Pancreas (tissue), 10 donors: ENCODE data around the gene BCAN. TPM values are rescaled to one million over a fixed set of nuclear protein-coding genes. Genes with fewer than 3 reads are reported as not detected.

Source experiments
- ATAC-seq, 4 donors: fragments of 200-7000 bp; cut with Tn5 transposase; one replicate each; pipeline versions ENCODE4 v1.8.0 to v1.9.1; 2020; ENCODE audit warnings: mild to moderate bottlenecking in 4 of 4, moderate library complexity in 4 of 4
- DNase-seq, 6 donors: peaks; one replicate each; pipeline ENCODE4 v3.0.0-alpha.2; 2020
- FAIRE-seq: peaks from 2 replicates; lab custom pipeline; 2012; peaks lifted over from hg19 to GRCh38; lab: Jason Lieb, UNC
- H3K27ac ChIP-seq, 4 donors: fragments of 200-600 bp; sonication (generic); 1 replicate in 3 of 4; 2 replicates in 1 of 4; pipeline versions ENCODE4 v1.5.0 to v1.8.0; 2020
- H3K27me3 ChIP-seq, 4 donors: fragments of 200-600 bp; one replicate each; pipeline ENCODE4 v1.8.0; 2021
- H3K36me3 ChIP-seq, 3 donors: fragments of 200-600 bp; sonication (generic) in 1 of 3; one replicate each; pipeline versions ENCODE4 v1.5.0 to v1.8.0; 2020 to 2021
- H3K4me1 ChIP-seq, 3 donors: fragments of 200-600 bp; one replicate each; pipeline ENCODE4 v1.8.0; 2021
- H3K4me3 ChIP-seq, 4 donors: fragments of 200-600 bp; sonication (generic) in 2 of 4; one replicate each; pipeline versions ENCODE4 v1.5.0 to v1.8.0; 2020 to 2021
- H3K9me3 ChIP-seq, 4 donors: fragments of 200-600 bp; one replicate each; pipeline ENCODE4 v1.8.0; 2021
- WGBS, 2 donors: extraction: QIAGEN DNeasy Blood & Tissue Kit; methylation state at CpG; one replicate each; pipeline ENCODE4 v1.1.7; 2013; 5-methylcytosine and 5-hydroxymethylcytosine counted together
- intact Hi-C, 3 donors: fragments of 100-400 bp; cut with DNase I; formaldehyde crosslinking; loops; one replicate each; pipeline versions ENCODE4 v1.11.1 to v1.14.2; 2022
- polyA plus RNA-seq, 2 donors: library from polyadenylated mRNA; stranded (reverse); fragments of 200-250 nt; gene quantifications; one replicate each; pipeline ENCODE4 v1.2.3, GENCODE V29; 2013
- total RNA-seq, 6 donors: library from RNA; stranded (reverse); fragmentation: NEBNext Ultra II Directional in 4 of 6; extraction: Animal tissue kit (Norgen Biotek cat#: 25700) in 4 of 6; gene quantifications; one replicate each; pipeline versions ENCODE4 v1.2.1 to v1.2.4, GENCODE V29; 2021 to 2023
- TF ChIP-seq, protein P1 (sequence below), 4 donors: fragments of 200-600 bp; sonication (generic) in 3 of 4; IDR thresholded peaks; one replicate each; pipeline versions ENCODE4 v1.5.0 to v1.8.0; 2021; ENCODE audit warnings: antibody characterized with exemption in 4 of 4
- donor health status: healthy with polysubstance abuse.
- donor health status: DM: no; HTN: no; CAD: no; lungs with moderate emphysema.
- donor health status: DM: no; HTN: no; CAD: no.
- donor health status: control.
- donor health status: control.
- donor health status: Bipolar disorder and iron deficiency.
- donor health status: DM: yes; HTN: yes; CAD: no.
- donor health status: DM: no; HTN: no; CAD: no.
- donor health status: DM: no; HTN: no; CAD: no.
- donor health status: DM: yes; HTN: yes; CAD: no.

BCAN gene
- total and polyA plus RNA-seq, 8 donors = 0.12 TPM; not detected in 7

- no peak overlapping the region for H3K27ac ChIP-seq
- no peak overlapping the region for H3K4me3 ChIP-seq
- H3K9me3 ChIP-seq = no peaks in the 10 kb centered on the region
- ATAC-seq = no peak
- 47 to 66% methylated on average over 5 of the region's 5 CpGs for WGBS, 2 donors
- H3K4me1 ChIP-seq = no peaks in the 10 kb centered on the region
- H3K36me3 ChIP-seq = no peaks in the 10 kb centered on the region
- intact Hi-C loops = no loop called here
- TF ChIP-seq, protein P1, sequence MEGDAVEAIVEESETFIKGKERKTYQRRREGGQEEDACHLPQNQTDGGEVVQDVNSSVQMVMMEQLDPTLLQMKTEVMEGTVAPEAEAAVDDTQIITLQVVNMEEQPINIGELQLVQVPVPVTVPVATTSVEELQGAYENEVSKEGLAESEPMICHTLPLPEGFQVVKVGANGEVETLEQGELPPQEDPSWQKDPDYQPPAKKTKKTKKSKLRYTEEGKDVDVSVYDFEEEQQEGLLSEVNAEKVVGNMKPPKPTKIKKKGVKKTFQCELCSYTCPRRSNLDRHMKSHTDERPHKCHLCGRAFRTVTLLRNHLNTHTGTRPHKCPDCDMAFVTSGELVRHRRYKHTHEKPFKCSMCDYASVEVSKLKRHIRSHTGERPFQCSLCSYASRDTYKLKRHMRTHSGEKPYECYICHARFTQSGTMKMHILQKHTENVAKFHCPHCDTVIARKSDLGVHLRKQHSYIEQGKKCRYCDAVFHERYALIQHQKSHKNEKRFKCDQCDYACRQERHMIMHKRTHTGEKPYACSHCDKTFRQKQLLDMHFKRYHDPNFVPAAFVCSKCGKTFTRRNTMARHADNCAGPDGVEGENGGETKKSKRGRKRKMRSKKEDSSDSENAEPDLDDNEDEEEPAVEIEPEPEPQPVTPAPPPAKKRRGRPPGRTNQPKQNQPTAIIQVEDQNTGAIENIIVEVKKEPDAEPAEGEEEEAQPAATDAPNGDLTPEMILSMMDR (IDR thresholded peaks at IDR 0.05) = no peak
- H3K27me3 ChIP-seq = peaks cover 0 to 6% (median 0%) of the 10 kb centered on the region in 4 donors
- DNase-seq = peak in 1 of 6 donors; percentile 6
- FAIRE-seq = no peak
These were observed 42.4 kb downstream of the BCAN start for GRCh38 chr1:156684227-156684782.

DNA sequence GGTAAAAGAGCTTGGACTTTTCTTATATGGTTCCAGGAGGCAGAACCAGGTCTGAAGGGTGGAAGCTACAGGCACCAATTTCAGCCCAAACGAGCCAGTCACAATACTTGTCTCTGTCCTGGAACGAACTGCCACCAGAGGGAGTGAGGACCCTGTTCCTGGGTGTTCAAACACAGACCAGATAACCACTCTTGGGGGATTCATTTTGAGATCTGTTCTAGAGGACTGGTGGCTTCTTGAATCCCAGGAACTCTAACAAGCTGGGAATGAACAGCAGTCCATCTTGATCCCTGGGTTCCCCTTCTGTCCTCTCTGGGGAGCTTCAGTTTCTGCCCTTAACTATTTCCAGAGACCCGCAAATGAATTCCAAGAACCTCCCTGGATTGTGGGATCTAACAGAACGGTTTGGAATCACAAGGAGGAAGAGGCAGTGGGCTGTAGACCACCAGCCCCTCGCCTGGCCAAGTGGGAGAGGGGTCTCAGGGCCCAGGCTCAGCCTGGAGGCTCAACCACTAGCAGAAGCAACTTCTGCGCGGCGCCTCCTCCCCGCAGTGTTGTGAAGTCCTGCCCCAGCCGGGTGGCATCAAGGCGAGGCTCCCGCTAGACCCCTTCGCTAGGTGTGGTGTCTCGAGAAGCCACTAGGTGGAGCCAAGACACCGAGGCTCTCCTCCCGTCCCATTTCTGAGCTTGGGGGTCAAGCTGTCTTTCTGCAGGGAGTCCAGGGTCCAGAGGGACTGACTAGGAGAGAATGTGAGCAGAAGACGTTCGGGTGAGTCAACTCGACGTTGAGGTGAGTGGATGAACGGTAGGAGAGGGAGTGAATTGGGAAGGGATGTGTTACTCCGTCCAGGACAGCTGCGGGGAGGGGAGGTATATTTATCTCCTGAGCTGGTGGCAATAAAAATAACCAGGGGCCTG, 47.4 kb downstream of the BCAN start:
- DNase-seq (peak; percentile 46 to 88 (median 82)), ATAC-seq (peak; percentile 69 to 90 (median 90)), FAIRE-seq (no peak)
- TF ChIP-seq, protein P1 (IDR thresholded peaks at IDR 0.05) = peak; percentile 85 to 94 (median 89)
- H3K4me1 ChIP-seq = peaks cover 5 to 12% (median 9%) of the 10 kb centered on the region in 3 donors
- H3K4me3 ChIP-seq = no peak overlapping the region
- H3K27me3 ChIP-seq = no peaks in the 10 kb centered on the region
- intact Hi-C loops = no loop called here
- H3K27ac ChIP-seq = no peak overlapping the region
- 1% methylated on average over 23 of the region's 23 CpGs for WGBS, 2 donors
- no peaks in the 10 kb centered on the region for H3K36me3 ChIP-seq
- no peaks in the 10 kb centered on the region for H3K9me3 ChIP-seq

DNA sequence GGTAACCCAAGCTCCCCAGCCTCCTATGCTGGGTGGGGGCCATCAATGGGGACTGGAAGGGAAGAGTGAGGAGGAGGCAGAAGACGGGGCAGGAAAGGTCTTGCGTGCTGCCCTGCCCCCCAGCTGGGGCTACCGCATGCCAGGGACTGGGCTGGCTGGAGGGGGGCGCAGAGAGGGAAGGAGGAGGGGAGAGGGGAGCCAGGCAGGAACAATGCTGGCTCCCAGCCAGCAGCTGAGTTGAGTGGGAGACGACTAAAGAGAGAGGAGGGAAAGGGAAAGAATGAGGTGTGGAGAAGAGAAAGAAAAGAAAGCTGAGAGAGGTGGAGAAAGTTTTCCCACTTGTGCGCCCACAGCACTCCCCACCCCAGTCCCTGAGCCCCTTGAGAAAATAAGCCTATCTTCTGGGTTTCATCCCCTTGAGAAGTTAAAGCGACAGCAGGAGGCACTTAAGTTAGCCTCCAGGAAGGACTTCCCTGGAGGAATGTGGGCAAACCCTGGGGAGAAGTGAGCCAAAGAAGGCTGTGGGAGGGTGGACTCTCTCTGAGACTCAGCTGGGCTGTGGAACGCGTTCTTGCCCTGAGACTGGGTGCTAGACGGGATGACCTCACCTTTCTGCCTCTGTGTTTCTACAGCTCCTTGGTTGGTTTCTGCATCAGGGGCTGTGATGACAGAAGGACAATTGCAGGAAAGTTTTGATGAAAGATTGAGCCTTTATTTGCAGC, 48.2 kb downstream of the BCAN start:
- no peaks in the 10 kb centered on the region for H3K9me3 ChIP-seq
- no peak overlapping the region for H3K4me3 ChIP-seq
- ATAC-seq (no peak), FAIRE-seq (no peak), DNase-seq (peak in 1 of 6 donors; percentile 58)
- TF ChIP-seq, protein P1 (IDR thresholded peaks at IDR 0.05) = no peak
- H3K27ac ChIP-seq = no peak overlapping the region
- H3K4me1 ChIP-seq = peaks cover 5 to 12% (median 9%) of the 10 kb centered on the region in 3 donors
- 23 to 26% methylated on average over 10 of the region's 10 CpGs for WGBS, 2 donors
- H3K36me3 ChIP-seq = no peaks in the 10 kb centered on the region
- intact Hi-C loops = loop anchor here in 2 of 3 donors (5.0 kb wide), 1 partner anchor 37 kb away; the partner anchor contains the start of genes ISG20L2 (in 2 of the 2) and METTL25B (in 2 of the 2)
- H3K27me3 ChIP-seq = no peaks in the 10 kb centered on the region

DNA sequence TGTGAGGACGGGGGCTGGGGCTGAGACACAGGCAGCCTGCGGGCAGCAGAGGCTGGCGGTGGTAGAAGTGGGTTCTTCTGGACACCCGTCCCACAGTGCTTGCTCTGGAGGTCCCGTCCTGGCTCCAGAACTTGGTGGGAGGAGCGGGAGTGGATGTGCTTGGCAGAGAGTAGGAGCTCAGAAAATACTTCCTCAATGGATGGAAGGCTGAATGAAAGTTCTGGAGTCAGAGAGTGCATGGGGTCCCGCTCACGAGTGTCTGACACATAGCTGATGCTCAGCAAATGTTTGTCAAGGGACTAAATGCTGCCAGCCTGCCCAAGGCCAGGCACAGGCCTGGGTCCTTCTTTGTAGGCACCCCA, 48.7 kb downstream of the BCAN start:
- Histone ChIP-seq H3K4me3 (no peak overlapping the region), H3K9me3 (no peaks in the 10 kb centered on the region), H3K27ac (no peak overlapping the region), H3K4me1 (peaks cover 5 to 12% (median 9%) of the 10 kb centered on the region in 3 donors), H3K27me3 (no peaks in the 10 kb centered on the region), H3K36me3 (no peaks in the 10 kb centered on the region)
- FAIRE-seq = no peak
- WGBS, 2 donors = 57 to 59% methylated on average over 8 of the region's 8 CpGs
- TF ChIP-seq, protein P1 (IDR thresholded peaks at IDR 0.05) = no peak
- intact Hi-C loops = loop anchor here in 2 of 3 donors (5.0 kb wide), 1 partner anchor 37 kb away; the partner anchor contains the start of genes ISG20L2 (in 2 of the 2) and METTL25B (in 2 of the 2)
- no peak for ATAC-seq
- DNase-seq = no peak
